UCSD-AML1 (cell line): ENCODE measurements around the gene FKBP4.
A peak's percentile ranks its signal among the peaks of the same experiment; 100 is the strongest.
"Not testable (repeated sequence)": the region's sequence is repeated elsewhere in the genome, so short reads cannot be mapped to it uniquely, and the experiment has no call there.

Experiments
- DNase-seq: peaks from one replicate; lab custom pipeline; 2025; ENCODE audit not compliant: unreplicated experiment; lab: John Stamatoyannopoulos, UW

The FKBP4 gene

GRCh38 chr12:2794736-2795289, at the start of gene FKBP4:
FKBP4 (plus strand) TSS chr12:2794970; CDS start chr12:2795140, 170 bp downstream.
- peak; percentile 86 for DNase-seq

- DNase-seq: no peak
These were observed 49.1 kb upstream of the FKBP4 start for GRCh38 chr12:2745655-2746054.

GRCh38 chr12:2749580-2749979, 45.2 kb upstream of the FKBP4 start:
- no peak for DNase-seq

GRCh38 chr12:2750185-2750584, 44.6 kb upstream of the FKBP4 start:
- DNase-seq: no peak

- no peak for DNase-seq
These were observed 43.5 kb upstream of the FKBP4 start for GRCh38 chr12:2751230-2751629.

GRCh38 chr12:2751686-2752085, 43.1 kb upstream of the FKBP4 start:
- DNase-seq: no peak

GRCh38 chr12:2752676-2753371, 41.9 kb upstream of the FKBP4 start:
- DNase-seq: peak; percentile 88

GRCh38 chr12:2753536-2753935, 41.2 kb upstream of the FKBP4 start:
- no peak for DNase-seq

GRCh38 chr12:2754208-2754607, 40.6 kb upstream of the FKBP4 start:
- no peak for DNase-seq

GRCh38 chr12:2756756-2757155, 38.0 kb upstream of the FKBP4 start:
- DNase-seq: no peak

- DNase-seq: no peak
These were observed 35.0 kb upstream of the FKBP4 start for GRCh38 chr12:2759733-2760132.

- DNase-seq: no peak
These were observed 30.4 kb upstream of the FKBP4 start for GRCh38 chr12:2764398-2764797.

- DNase-seq: no peak
These were observed 29.7 kb upstream of the FKBP4 start for GRCh38 chr12:2765052-2765451.

GRCh38 chr12:2765608-2766007, 29.2 kb upstream of the FKBP4 start:
- DNase-seq: no peak

GRCh38 chr12:2768224-2768961, 26.4 kb upstream of the FKBP4 start:
- DNase-seq: no peak

GRCh38 chr12:2769866-2770533, 24.8 kb upstream of the FKBP4 start:
- DNase-seq: no peak

- DNase-seq: not testable (repeated sequence)
These were observed 24.2 kb upstream of the FKBP4 start for GRCh38 chr12:2770544-2770943.

GRCh38 chr12:2772370-2772769, 22.4 kb upstream of the FKBP4 start:
- DNase-seq: no peak

GRCh38 chr12:2773199-2773875, 21.4 kb upstream of the FKBP4 start:
- no peak for DNase-seq

GRCh38 chr12:2775431-2775830, 19.3 kb upstream of the FKBP4 start:
- no peak for DNase-seq

GRCh38 chr12:2776129-2776806, 18.5 kb upstream of the FKBP4 start:
- DNase-seq: no peak
